Measurements from ENCODE around the gene ZDHHC8. TPM values are rescaled to one million over a fixed set of nuclear protein-coding genes. Genes with fewer than 3 reads are reported as not detected.

ZDHHC8 gene
- total RNA-seq, 1 donor from 2014 or later, result 118 TPM

DNA sequence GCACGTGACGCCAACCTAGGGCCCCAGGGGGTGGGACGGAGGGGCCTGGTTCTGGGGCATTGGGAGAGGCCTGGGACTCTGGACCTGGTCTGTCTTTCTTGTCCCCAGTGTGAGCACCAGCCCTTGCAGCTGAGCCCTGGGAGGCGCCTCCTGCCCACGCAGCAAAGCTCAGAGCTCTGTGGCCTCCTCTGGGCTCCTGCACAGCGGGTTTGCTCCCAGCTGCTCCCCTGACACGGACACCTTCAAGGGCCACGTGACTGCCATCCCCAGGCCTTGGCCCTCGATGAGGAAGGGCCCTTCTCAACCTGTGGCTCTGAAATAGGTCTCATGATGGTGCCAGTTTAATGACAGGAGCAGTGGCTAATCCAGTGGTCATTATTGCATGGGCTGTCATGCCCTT, 50.8 kb downstream of the ZDHHC8 start:
- Mint-ChIP-seq H3K4me1 (ENCODE audit: unreplicated experiment) (no peaks in the 10 kb centered on the region), H3K27me3 (ENCODE audit: unreplicated experiment) (peaks cover 6% of the 10 kb centered on the region), H3K27ac (ENCODE audit: unreplicated experiment) (no peak overlapping the region), H3K9me3 (ENCODE audit: unreplicated experiment) (no peaks in the 10 kb centered on the region), H3K36me3 (ENCODE audit: low read depth, unreplicated experiment) (no peaks in the 10 kb centered on the region), H3K4me3 (ENCODE audit: unreplicated experiment) (no peak overlapping the region)
- TF ChIP-seq, protein P1, sequence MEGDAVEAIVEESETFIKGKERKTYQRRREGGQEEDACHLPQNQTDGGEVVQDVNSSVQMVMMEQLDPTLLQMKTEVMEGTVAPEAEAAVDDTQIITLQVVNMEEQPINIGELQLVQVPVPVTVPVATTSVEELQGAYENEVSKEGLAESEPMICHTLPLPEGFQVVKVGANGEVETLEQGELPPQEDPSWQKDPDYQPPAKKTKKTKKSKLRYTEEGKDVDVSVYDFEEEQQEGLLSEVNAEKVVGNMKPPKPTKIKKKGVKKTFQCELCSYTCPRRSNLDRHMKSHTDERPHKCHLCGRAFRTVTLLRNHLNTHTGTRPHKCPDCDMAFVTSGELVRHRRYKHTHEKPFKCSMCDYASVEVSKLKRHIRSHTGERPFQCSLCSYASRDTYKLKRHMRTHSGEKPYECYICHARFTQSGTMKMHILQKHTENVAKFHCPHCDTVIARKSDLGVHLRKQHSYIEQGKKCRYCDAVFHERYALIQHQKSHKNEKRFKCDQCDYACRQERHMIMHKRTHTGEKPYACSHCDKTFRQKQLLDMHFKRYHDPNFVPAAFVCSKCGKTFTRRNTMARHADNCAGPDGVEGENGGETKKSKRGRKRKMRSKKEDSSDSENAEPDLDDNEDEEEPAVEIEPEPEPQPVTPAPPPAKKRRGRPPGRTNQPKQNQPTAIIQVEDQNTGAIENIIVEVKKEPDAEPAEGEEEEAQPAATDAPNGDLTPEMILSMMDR (IDR thresholded peaks at IDR 0.05; ENCODE audit: unreplicated experiment), result no peak
- no peak for DNase-seq (ENCODE audit: low spot score)

DNA sequence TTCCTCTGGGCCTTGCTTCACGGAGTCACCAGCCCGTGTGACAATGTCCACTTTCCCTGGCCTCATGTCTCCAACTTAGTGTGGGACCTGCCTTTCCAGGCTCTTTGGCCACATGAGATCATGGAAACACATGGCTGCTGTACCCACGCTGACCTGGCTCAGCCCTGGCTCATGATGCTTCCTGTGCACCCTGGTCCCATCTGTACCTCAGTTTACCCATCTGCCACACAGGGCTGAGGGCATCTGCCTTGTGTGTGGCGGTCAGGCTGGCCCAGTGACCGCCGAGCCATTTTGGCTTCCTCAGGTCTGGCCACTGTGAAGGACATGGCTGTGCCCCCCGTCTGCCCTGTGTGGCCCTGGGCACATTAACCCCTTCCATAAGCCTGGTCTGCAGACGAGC, 51.5 kb downstream of the ZDHHC8 start:
- DNase-seq (ENCODE audit: low spot score), result no peak
- Mint-ChIP-seq H3K36me3 (ENCODE audit: low read depth, unreplicated experiment) (no peaks in the 10 kb centered on the region), H3K4me3 (ENCODE audit: unreplicated experiment) (no peak overlapping the region), H3K4me1 (ENCODE audit: unreplicated experiment) (no peaks in the 10 kb centered on the region), H3K27ac (ENCODE audit: unreplicated experiment) (peak overlapping the region; percentile 36), H3K9me3 (ENCODE audit: unreplicated experiment) (no peaks in the 10 kb centered on the region), H3K27me3 (ENCODE audit: unreplicated experiment) (peaks cover 6% of the 10 kb centered on the region)
- TF ChIP-seq, protein P1 (IDR thresholded peaks at IDR 0.05; ENCODE audit: unreplicated experiment), result no peak

DNA sequence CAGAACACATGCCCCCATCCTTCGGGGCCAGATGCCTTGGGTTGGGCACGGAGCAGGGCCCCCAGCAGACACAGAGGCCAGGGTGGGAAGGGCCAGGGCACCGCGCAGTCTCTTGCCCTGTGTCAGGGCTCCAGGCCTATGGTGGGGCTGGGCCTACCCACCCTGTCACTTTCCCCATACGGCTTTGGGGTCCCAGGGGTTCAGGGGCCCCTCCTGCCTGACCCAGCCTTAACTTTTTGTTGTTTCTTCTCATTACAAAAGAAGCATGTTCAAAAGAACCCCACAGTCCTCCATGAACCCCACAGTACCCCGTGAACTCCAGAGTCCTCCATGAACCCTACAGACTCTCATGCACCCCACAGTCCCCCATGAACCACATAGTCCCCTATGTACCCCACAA, 52.2 kb downstream of the ZDHHC8 start:
- Mint-ChIP-seq H3K36me3 (ENCODE audit: low read depth, unreplicated experiment) (no peaks in the 10 kb centered on the region), H3K27ac (ENCODE audit: unreplicated experiment) (no peak overlapping the region), H3K4me3 (ENCODE audit: unreplicated experiment) (no peak overlapping the region), H3K27me3 (ENCODE audit: unreplicated experiment) (peaks cover 6% of the 10 kb centered on the region), H3K9me3 (ENCODE audit: unreplicated experiment) (no peaks in the 10 kb centered on the region), H3K4me1 (ENCODE audit: unreplicated experiment) (no peaks in the 10 kb centered on the region)
- TF ChIP-seq, protein P1 (IDR thresholded peaks at IDR 0.05; ENCODE audit: unreplicated experiment), result no peak
- DNase-seq (ENCODE audit: low spot score), result no peak

DNA sequence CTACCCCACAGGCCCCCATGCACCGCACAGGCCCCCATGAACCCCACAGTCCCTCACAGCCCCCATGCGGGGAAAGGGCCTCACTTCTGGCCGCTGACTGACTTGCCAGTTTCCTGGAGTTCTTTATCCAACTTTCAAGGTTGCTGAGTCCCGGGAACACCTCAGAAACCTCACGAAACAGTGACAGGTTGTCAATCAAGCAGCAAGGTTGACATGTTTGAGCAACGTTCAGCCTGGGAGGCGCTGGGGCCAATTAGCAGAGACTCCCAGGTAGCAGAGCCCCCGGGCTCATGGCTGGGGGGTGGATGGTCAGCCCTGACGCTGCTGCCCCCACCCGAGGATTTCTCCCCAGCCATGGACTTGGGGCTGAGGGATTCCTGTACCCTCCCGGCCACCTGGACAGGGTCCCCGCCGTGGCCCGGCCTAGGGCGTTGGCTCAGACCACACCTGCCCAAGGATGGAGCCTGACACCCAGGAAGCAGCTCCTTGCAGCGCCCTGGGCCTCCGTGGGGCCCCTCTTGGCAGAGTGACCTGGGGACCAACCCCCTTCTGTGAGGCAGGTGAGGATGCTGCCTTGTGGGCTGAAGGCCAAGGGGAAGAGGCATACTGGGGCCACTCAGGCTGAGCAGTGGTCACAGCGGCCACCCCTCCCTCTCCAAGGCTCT, 53.0 kb downstream of the ZDHHC8 start:
- peaks cover 10% of the 10 kb centered on the region for H3K27me3 Mint-ChIP-seq (ENCODE audit: unreplicated experiment)
- peaks cover 2% of the 10 kb centered on the region for H3K4me1 Mint-ChIP-seq (ENCODE audit: unreplicated experiment)

DNA sequence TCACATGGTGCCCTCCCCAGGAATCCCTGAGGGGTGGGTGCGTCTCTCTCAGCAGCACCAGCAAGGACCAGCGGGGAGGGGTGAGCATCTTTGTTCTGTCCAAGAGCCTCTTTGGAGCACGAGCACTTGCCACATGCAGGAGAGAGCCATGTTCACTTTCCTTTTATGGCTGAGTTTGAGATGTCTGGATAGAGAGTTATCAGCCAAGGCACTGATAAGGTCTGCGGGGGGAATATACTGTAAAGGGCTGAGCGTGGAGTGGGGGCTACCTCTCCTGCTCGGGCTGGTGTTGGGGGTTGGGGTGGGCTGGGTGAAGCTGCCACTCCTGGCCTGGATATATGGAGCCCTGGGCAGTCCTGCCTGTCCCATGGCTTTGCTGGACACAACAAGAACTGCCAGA, 54.1 kb downstream of the ZDHHC8 start:
- peaks cover 10% of the 10 kb centered on the region for H3K27me3 Mint-ChIP-seq (ENCODE audit: unreplicated experiment)
- no peaks in the 10 kb centered on the region for H3K9me3 Mint-ChIP-seq (ENCODE audit: unreplicated experiment)
- TF ChIP-seq, protein P1 (IDR thresholded peaks at IDR 0.05; ENCODE audit: unreplicated experiment), result no peak
- no peak for DNase-seq (ENCODE audit: low spot score)
- peaks cover 5% of the 10 kb centered on the region for H3K4me1 Mint-ChIP-seq (ENCODE audit: unreplicated experiment)
- no peak overlapping the region for H3K27ac Mint-ChIP-seq (ENCODE audit: unreplicated experiment)
- no peak overlapping the region for H3K4me3 Mint-ChIP-seq (ENCODE audit: unreplicated experiment)
- no peaks in the 10 kb centered on the region for H3K36me3 Mint-ChIP-seq (ENCODE audit: low read depth, unreplicated experiment)

More for the DNA sequence above, 53.0 kb downstream of the ZDHHC8 start:
- H3K27ac Mint-ChIP-seq (ENCODE audit: unreplicated experiment), result no peak overlapping the region
- H3K4me3 Mint-ChIP-seq (ENCODE audit: unreplicated experiment), result no peak overlapping the region
- no peaks in the 10 kb centered on the region for H3K36me3 Mint-ChIP-seq (ENCODE audit: low read depth, unreplicated experiment)
- TF ChIP-seq, protein P1 (IDR thresholded peaks at IDR 0.05; ENCODE audit: unreplicated experiment), result no peak
- H3K9me3 Mint-ChIP-seq (ENCODE audit: unreplicated experiment), result no peaks in the 10 kb centered on the region
- DNase-seq (ENCODE audit: low spot score), result no peak

Measured in endothelial cell (in vitro differentiated cells).